HK-2 (cell line): Measurements from ENCODE around the gene ORAI1.
"Not testable (repeated sequence)": the region's sequence is repeated elsewhere in the genome, so short reads cannot be mapped to it uniquely, and the experiment has no call there.

Source experiments
- DNase-seq: peaks from one replicate; pipeline ENCODE4 v3.0.0-alpha.2; 2018; ENCODE audit not compliant: unreplicated experiment

The ORAI1 gene

DNA sequence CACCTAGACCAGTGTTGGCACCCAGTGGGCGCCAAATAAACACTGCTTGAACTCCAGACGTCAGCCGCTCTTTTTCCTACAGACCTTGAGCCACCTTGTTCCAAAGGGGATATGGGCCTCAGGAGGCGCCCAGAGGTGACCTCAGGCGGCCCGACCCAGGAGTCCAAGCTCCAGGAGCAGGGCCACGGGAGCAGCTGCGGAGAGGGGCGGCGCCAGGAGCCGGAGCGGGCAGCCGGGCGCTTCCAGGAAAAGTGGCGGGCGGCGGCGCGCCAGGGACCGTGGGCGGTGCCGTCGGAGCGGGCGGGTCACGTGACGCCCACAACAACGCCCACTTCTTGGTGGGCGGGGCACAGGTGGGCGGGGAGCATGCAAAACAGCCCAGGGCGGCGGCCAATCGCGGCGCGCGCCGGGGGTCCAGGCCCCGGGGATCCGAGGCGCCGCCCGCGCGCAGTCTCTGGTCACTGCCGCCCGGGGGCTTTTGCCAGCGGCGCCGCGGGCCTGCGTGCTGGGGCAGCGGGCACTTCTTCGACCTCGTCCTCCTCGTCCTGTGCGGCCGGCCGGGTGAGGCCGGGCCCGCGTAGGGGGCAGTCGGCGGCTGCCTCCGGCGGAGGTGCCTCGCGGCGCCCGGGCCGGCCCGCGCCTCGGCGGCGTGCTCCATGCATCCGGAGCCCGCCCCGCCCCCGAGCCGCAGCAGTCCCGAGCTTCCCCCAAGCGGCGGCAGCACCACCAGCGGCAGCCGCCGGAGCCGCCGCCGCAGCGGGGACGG is at the start of gene ORAI1:
TSS of gene ORAI1 (plus strand) at position 444 of the 766 bp plus-strand sequence.
- peak; percentile 97 for DNase-seq

DNA sequence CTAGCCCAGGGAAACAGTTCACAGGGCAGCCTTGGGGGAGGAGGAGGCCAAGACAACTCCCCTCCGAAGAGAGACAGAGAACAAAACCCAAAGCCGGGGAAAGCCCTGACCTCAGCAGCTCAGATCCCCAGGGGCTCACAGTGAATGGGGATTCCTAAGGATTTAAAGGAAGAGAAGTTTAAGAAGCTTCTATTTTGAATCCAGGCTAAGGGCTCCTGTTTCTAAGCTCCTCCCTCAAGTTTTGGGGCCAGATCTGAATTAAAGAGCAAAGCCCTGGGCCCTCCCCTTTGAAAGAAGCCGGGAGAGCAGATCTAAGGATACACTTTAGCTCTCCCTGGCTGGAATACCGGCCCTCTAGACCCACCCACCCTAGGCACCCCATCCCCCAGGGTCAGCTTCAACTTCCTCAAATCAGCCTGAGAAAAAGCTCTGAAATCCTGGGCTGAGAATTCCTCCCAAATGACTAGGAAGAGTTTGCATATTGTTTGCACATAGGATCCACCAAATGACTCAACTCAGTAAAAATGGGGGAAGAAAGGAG is 49.4 kb upstream of the ORAI1 start:
- peak; percentile 76 for DNase-seq

DNA sequence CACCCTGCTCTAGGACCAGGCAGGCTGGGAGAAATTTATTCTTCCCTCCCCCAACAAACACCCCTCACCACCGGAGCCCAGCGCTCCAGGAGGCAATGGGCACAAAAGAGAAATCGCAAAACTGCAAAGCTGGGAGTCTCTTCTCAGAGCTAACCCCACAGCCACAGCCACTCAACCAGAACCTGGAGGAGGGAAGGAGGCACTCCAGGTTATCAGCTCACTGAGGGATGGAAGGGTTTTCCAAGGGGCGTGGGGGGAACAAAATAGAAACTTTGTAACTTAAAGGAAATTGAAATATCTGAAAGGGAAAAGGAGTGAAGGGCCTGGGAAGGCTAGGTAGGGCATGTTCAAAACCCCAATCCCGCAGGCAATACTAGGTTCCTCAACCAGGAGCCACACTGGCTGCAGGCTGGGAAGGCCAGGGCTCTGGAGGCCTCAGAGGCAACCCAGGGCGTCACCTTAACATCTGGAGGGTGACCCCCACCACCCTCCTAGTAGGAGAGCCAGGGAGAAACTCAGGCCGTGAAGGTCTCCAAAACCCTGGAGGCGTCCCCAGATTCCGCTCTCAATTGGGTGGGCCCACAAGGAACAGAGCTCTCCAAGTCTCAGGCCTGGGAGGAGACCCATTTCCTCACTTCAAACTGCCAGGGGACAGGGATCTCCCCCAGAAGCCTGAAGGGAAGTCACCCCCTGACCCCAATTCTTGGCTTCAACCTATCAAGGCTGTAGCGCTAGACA is 48.7 kb upstream of the ORAI1 start:
- peak; percentile 63 for DNase-seq

DNA sequence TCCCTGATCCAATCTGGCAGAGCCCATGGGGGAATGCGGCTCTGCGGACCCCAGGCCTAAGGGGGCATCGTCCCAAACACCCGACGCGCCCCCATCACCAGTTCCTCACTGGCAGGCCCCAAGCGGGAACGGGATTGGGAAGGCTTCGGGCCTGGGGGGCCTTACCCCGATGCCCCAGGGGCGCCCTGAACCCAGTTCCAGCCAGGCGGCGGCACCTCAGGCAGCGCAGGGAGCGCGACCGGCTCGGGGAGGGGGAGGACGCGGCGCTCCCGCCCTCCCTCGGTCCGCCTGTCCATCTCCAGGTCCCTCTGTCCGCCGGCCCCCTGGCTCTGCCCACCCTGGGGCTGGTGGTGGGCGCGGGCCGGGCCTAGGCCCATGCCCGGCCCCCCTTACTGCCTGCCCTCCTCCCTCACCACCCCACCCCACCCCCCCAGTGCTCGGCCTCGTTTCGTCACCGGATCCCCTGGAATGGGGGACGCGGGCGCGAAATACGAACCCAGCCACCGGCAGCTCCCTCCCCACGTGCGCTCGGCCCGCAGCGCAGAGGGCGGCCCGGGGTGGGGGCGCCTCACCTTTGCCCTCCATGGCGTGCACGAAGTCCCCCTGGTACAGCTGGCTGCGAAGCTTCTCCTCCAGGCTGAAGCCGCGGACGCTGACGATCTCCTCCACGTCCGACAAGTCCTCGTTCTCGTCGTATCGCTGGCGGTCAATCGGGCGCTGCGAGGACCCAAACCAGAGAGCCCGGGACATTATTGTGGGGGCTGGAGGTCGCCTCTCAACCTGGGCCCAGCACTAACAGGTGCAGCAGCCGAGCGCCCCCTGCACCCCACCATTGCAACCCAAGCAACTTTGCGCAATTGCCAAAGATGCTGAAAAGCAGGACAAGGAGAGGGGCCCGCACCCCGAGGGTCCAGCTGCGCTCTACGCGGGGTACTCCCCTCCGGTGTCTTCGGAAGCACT is 47.8 kb upstream of the ORAI1 start:
- no peak for DNase-seq

DNA sequence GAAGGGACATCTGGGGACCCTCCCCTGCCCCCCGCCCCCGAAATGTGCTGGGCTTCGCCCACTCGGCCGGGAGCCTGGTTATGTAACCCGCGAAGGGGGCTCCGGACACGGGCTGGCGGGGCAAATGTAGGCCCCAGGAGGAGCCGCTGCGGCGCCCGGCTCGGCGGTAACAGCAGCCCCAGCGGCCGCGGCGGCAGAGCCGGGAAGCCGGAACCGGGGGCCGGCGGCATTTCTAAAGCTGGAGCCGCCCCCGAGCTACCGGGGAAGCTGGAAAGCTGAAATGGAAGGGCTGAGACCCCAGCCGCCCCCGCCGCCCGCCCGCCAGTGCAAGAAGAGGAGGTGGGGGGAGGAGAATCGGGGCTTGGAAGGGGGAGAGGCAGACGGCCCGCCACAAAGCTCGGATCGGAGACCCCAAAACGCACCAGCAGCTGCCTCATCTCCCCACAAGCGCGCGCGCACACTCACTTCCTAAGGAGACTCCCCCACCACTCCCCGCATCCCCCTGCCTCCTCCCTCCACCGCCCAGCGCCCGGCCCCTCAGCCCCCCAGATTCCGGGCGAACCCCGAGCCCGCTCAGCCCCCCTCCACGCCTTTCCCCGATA is 47.0 kb upstream of the ORAI1 start:
- DNase-seq, result peak; percentile 29

DNA sequence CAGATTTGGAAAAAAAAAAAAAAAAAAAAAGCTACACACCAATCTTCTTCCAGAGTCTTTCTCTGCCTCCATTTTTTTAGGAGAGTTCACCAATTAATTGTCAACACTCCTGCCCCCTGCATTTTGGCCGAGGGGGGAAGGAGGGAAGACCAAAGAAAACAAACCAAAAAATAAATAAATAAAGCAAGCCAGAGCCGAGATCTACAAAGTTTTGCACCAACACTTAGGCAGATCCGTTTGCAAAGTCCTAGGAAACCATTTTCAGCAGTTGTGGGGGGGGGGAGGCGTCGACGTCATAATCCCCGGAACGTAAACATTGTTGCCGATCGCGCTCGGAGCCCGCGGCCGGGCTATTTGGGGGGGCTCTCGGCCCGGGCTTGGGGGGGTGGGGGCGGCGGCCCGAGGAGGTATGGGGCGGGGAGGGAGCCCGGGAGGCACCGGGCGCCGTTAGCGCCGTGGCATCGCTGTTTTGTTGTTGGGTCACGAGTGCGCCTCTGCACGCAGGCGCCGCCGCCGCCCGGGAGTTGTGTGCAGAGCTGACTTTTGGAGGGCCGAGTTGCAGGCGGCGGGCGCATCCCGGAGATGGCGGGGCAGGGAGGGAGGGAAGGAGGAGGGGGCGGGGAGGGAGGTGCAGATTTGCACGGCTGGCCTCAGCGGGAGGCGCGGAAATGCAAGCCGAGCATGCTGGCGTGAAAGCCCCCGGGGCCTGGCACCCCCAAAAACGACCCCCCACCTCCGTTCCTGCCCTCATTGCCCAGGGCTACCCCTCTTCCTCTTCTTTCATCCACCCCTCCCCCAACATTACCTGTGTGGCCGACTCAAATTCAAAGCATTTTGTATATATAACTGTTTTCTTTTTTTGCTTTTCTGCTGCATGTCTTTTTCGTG is 46.1 kb upstream of the ORAI1 start:
- DNase-seq, result peak; percentile 64

DNA sequence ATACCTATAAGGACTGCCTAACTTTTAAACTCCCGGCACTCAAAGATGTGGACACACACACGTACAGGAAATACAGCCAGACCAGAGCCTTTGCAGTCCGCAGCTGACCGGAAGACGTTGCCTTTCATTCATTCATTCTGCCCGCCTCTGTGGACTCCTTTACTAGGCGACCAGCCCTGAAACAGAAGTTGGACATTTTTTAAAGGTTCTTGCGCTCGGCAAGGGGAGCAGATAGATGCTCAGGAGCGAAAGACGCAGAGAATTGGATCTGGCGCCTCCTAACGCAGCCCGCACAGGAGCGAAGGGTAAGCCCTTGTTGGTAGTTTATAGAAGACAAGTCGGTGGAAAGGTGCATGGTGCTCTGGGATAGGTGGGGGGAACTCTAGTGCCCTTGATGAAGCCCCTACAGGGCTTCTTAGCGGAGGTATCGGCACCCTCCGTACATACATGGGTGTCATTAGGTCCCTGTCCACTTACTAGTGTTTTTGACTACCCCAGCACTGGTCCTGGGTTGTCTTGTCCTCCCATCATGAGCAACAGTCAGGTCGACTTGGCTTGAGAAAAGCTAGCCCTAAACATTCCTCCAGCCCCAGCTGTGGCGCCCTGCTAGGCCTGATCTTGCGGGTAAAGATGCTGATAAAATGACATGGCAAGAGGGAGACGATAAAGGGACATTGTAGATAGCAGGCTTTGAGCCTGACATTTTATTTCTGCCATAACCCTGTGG is 45.2 kb upstream of the ORAI1 start, which contains the start of gene KDM2B:
TSS of gene KDM2B (minus strand) at position 65 of the 727 bp plus-strand sequence. CDS start 112 bp downstream, outside the sequence.
- no peak for DNase-seq

DNA sequence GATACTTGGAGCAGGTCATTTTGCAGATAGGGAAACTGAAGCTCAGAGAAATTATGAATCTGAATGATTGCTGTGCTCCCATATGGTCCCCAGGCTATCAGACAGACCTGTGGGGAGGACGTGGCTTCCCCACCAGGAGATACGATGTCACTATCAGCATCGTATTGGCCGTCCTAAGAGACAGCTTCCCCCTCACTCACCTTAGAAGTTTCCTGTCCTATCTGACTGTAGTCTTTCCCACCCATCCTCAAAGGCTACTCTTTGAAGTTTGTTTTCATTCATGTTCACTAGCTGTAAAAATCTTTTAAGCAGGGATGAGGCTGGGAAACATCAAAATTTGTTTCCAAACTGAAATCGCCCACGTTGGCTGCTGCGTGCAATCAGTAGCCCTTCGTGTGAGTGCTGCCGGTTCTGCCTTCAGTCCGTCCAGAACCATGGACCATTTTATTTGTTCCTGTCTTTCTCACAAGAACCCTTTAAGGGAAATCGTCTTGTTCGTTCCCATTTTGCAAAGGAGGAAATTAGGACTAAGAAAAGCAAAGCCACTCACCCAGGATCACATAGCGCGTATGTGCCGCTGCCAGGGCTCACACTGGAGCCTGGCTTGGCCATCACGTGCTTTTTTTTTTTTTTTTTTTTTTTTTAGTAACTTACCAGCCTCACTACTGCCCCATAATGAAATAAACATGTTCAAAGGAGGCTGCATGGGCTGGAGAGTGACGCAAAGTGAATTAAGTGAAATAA is 44.5 kb upstream of the ORAI1 start:
- no peak for DNase-seq

DNA sequence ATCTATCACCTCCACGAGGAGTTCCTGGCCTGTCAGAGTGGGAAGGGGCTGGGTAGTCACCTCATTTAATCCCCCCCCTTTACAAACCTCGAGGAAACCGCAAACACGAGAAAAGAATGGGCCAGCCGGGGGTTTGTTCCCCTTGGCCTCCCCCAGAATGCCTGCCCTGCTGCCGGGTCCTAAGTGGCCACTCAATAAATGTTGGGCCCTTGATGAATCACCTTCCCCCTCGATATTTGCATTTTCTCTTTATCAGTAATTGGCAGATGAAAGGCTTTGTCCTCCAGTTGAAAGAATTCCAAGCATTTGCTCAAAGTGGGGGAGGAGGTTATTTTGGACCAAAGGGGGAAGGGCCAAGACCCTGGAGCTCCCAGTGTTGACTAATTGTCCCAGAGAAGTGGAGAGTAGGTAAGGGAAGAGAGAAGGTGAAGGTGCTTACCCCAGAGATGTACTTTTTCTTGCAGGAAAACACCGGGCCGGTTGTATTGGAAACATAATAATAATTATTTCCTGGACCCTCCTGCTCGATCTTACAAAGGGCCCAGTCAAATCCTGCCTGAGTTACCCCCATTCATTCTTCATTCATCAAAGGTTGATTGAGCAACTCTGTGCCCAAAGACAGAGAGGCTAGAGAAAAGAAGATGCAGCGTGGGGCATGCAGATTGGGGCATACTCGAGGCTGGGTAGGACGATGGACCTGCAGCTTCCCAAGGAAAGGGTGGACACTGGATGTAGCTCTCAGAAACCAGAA is 43.6 kb upstream of the ORAI1 start:
- DNase-seq, result no peak

DNA sequence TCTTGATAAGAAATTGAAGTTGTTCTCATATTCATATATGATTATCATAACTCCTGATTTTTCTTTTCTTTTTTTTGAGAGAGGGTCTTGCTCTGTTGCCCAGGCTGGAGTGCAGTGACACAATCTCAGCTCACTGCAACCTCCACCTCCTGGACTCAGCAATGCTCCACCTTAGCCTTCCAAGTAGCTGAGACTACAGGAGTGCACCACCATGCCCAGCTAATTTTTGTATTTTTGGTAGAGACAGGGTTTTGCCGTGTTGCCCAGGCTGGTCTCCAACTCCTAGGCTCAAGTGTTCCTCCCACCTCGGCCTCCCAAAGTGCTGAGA is 43.0 kb upstream of the ORAI1 start:
- DNase-seq, result not testable (repeated sequence)

DNA sequence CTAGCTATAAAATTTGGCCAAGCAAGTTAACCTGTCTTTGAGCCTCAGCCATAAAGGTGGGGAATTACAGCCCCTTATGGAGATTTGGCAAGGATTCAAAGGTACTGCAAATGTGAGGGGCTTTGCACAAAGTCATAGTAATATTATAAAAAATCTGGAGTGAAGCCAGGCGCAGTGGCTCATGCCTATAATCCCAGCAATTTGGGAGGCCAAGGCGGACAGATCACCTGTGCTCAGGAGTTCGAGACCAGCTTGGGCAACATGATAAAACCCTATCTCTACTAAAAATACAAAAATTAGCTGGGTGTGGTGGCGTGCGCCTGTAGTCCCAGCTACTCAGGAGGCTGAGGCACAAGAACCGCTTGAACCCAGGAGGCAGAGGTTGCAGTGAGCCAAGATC is 41.4 kb upstream of the ORAI1 start:
- not testable (repeated sequence) for DNase-seq

DNA sequence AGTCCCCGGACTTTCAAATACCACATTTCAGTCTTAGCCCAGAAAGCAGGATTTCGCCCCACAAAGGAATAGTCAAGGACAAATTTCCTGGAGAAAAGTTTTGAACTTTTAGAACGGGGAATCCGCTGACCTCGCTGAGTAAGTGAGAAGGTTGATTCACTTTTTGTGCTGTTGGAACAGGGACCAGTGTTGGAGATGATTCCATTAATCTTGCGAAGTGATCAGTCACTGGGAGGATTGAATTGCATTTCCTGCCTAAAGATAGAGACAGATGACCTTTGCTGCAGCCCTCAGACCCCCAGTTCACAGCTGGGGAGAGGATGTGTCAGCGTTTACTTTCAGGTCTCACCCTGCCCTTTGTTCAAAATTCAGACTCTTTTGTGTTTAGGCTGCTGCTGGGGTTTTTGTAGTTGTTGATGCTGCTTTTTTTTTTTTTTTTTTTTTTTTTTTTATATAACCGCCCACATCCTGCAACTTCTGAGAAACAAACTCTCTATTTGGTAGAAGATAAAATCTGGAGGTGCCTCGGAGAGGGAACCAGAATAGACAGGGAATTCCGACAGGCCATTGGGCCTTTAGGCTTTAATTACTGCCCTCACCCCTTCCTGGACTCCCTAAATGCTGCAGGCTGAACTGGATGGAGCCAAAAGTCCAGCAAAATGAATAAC is 35.7 kb upstream of the ORAI1 start:
- DNase-seq, result no peak

DNA sequence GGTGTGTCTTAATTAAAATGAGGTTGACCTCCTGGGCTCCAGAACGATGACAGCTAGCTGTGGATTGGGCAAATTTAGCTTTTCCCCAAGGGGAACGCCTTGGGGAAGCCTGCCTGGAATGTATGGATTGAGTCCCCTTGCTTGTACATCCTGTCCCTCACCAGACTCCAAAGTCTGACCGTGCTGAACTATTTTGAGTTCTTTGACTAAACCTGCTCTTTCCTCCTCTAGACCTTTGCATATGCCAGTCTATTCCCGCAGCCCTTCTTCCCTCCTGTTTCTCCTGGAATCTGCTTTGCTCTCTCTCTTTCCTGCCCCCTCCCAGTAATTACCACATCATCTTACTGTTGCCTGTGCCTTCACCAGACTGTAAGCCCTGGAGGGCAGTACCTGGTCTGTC is 34.0 kb upstream of the ORAI1 start:
- DNase-seq, result no peak

DNA sequence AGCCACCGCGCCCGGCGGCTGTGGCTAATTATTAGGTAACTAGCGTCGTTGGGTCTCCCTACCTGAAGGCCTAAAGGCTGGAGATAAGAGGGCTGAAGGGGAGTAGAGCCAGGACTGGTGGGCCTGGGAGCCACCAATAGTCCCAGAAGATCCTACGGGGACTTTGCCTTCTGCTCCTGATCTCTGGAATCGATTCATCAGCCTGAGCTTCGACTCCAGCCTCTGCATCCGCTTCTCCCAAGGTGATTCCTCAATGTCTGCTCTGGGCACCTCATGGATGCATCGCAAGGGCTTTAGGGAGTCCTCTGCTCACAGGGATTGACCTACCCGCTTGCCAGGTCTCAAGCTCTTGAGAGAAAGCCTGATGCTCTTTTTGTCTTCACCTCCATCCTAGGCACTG is 30.8 kb upstream of the ORAI1 start:
- no peak for DNase-seq

DNA sequence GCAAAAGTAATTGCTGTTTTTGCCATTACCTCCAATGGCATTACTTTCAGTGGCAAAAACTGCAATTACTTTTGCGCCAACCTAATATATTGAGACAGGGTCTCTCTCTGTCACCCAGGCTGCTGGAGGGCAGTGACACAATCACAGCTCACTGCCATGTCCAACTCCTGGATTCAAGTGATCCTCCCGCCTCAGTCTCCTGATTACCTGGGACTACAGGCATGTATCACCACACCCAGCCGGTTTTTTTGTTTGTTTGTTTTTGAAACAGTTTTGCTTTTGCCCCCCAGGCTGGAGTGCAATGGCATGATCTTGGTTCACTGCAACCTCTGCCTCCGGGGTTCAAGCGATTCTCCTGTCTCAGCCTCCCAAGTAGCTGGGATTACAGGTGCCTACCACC is 29.8 kb upstream of the ORAI1 start:
- DNase-seq, result no peak

DNA sequence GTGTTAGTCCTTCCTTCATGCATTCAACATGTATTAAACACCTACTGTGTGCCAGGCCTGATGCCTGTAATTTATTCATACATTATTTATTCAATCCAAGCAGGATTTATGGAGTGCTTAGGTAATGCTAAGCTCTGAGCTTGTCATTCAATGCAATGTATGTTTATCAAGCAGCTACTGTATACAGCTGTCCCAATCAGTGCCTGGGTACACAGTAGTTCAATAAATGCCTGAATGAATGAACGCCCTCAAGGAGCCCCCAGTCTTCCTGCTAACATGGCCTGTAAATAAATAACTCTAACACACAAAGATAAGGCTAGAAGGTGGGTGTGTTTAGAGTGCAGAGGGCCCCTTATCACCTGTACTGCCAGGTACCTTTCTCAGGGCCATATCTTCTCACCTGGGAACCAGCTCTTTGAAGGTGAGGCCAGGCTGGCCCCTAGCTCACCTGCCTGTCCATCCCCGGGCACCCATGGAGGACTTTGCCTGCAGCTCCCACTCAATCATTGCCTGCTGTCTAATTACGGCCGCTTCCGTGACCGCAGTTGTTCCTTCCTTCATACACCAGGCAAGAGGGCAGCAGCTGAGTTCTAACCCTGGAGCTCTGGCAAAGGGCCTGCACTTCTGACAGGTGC is 25.5 kb upstream of the ORAI1 start:
- DNase-seq, result no peak

DNA sequence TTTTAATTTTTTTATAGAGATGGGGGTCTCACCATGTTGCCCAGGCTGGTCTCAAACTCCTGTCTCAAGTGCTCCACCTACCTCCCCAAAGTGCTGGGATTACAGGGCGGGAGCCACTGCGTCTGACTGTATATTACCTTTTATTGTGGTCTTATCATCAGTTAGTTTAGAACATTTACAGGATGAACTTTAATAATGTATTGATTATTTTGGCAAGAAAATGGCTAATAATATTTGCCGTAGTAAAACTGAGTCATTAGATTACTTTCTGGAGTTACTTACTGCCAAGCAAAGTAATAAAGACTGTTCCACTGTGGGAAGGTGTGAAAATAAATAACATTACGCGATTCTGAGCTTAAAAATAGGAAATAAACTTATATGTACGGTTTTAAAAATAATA is 23.6 kb upstream of the ORAI1 start:
- no peak for DNase-seq
